ENCODE results near the gene TNK1. TPM values are rescaled to one million over a fixed set of nuclear protein-coding genes. Genes with fewer than 3 reads are reported as not detected.

Gene TNK1
- total RNA-seq, 1 experiment from 2014 or later: 10.1 TPM

GRCh38 chr17:7374353-7374752, 6.5 kb upstream of the TNK1 start:
- Histone ChIP-seq H3K23ac (ENCODE audit: insufficient read length, low read depth, low read length) (no peak overlapping the region), H4K5ac (ENCODE audit: insufficient read length, low read depth, low read length) (no peak overlapping the region), H2BK120ac (ENCODE audit: low read depth, low read length, poor library complexity, severe bottlenecking) (no peak overlapping the region), H3T11ph (ENCODE audit: low read length) (no peak overlapping the region), H3K27me3 (ENCODE audit: insufficient read depth, low read length) (no peaks in the 10 kb centered on the region), H3K79me2 (ENCODE audit: insufficient read depth, low read length) (no peaks in the 10 kb centered on the region), H3K4ac (ENCODE audit: low read depth, low read length) (no peak overlapping the region), H3K4me2 (ENCODE audit: insufficient read depth, insufficient read length, low read length) (no peak overlapping the region), H4K8ac (replicated peaks; ENCODE audit: insufficient read length, low read depth, low read length) (no peak overlapping the region), H3K14ac (ENCODE audit: insufficient read depth, low read length) (no peak overlapping the region), H3K56ac (ENCODE audit: insufficient read length, low read depth, low read length) (no peak overlapping the region), H2AK5ac (ENCODE audit: insufficient read length, low read length) (no peak overlapping the region), H2AFZ (ENCODE audit: low read length) (no peak overlapping the region), H3K18ac (ENCODE audit: insufficient read length, low read depth, low read length) (no peak overlapping the region), H2BK12ac (ENCODE audit: insufficient read length, low read depth, low read length) (no peak overlapping the region), H2BK20ac (ENCODE audit: low read depth, low read length, poor library complexity, severe bottlenecking) (no peak overlapping the region), H3K9ac (ENCODE audit: extremely low read depth, insufficient read length, low read length) (no peak overlapping the region), H4K20me1 (ENCODE audit: control insufficient read depth, insufficient read depth, insufficient read length) (no peaks in the 10 kb centered on the region), H2BK15ac (ENCODE audit: low read depth, low read length) (no peak overlapping the region), H3K27ac (ENCODE audit: insufficient read length, low read depth, low read length) (no peak overlapping the region), H3K9me3 (ENCODE audit: control insufficient read depth, low read depth, low read length) (no peaks in the 10 kb centered on the region), H3K23me2 (ENCODE audit: insufficient read length, low read depth, low read length, poor library complexity, severe bottlenecking) (no peaks in the 10 kb centered on the region), H3K79me1 (ENCODE audit: insufficient read depth, low read depth, low read length, poor library complexity, severe bottlenecking) (no peaks in the 10 kb centered on the region), H2BK5ac (ENCODE audit: insufficient read length, low read length) (no peak overlapping the region), H4K91ac (ENCODE audit: insufficient read length, low read depth, low read length) (no peak overlapping the region), H3K4me1 (ENCODE audit: insufficient read depth, low read length) (no peaks in the 10 kb centered on the region)
- WGBS (ENCODE audit: extremely low coverage, insufficient read length, low lambda C conversion rate): no CpG with 5 or more reads among the region's 2 CpGs
- TF ChIP-seq CTCF (conservative IDR thresholded peaks at IDR 0.05): no peak
- peaks cover 3 to 5% (median 4%) of the 10 kb centered on the region in 3 experiments; a peak in 5 of 7 replicates for H3K36me3 Mint-ChIP-seq (ENCODE audit: insufficient read depth in 1 of 3, low read depth in 3 of 3)
- no peak for DNase-seq
- peak overlapping the region in 1 of 3 experiments; percentile 27; a peak in 1 of 7 replicates for H3K27ac Mint-ChIP-seq
- peaks cover 4 to 6% of the 10 kb centered on the region in 2 experiments for H3K9me3 Mint-ChIP-seq
- peaks cover 0 to 6% of the 10 kb centered on the region in 2 experiments; a peak in 3 of 4 replicates for H3K4me1 Mint-ChIP-seq
- H3K27me3 Mint-ChIP-seq (ENCODE audit: low read depth): peaks cover 16% of the 10 kb centered on the region
- H3K4me3 Mint-ChIP-seq: no peak overlapping the region

Data from H9 (cell line).